HG02840 (cell line): ENCODE results near the gene SNN.

Source experiments
- ATAC-seq: cut with Tn5 transposase; IDR thresholded peaks from one replicate; pipeline ENCODE4 v1.9.1; 2021; ENCODE audit warnings: mild to moderate bottlenecking, moderate library complexity, moderate number of reproducible peaks; ENCODE audit not compliant: unreplicated experiment, low FRiP score

Gene SNN

DNA sequence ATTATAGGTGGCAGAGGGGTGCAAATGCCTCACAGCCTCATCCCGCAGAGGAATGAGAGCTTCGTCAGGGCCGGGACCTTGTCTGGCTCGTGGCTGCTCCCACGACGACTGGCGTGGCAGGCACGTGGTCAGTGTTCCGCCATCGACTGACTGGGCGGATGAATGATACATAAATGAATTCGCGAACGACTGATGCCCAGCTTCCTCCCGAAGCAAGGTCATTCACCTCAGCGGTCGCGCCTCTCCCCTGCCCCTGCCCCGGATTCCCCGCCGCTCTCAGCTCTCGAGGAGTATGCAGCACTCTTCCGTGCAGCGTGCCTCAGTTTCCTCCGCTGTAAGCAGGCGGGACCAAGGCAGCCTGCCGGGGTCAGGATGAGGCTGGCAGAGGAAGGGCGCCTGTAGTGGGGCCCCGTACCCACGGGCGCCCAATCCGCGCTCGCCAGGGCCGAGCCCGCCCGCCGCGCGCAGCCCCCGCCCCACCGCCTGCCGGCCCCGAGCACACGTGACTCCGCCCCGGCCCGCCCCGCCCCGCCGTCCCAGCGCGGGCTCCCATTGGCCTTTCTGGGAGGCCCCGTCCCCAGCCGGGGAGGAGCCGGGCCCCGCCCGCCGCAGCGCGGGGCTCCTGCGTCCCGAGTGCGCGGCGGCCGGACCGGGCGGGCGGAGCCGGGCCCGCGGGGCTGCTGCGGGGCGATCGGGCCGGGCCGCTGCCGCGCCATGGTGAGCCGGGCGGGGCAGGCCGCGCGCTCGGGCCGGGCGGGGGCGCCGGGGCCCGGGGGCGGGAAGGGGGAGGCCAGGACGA is at the start of gene SNN:
TSS of gene SNN (plus strand) at position 632 of the 799 bp plus-strand sequence. CDS start 7,605 bp downstream, outside the sequence.
- peak; percentile 50 for ATAC-seq

DNA sequence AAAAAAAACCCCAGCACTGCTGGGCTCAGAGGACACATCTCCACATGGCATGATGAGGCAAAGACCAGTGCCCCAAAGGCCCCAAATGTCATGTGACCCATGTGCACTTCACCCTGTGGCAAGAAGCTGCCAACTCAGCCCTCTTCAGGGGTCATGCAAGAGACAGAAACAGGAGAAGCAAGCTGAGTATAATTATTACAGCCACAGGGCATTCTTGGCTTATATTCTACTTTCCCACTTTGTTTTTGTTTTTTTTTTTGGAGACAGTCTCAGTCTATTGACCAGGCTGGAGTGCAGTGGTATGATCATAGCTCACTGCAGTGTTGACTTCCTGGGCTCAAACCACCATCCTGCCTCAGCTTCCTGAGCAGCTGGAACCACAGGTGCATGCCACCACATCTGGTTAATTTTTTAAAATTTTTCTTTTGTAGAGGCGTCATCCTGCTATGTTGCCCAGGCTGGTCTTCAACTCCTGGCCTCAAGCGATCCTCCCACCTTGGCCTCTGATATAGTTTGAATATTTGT is 48.9 kb upstream of the SNN start:
- ATAC-seq: no peak

GRCh38 chr16:11620243-11621003 is 47.8 kb upstream of the SNN start:
- ATAC-seq: no peak

GRCh38 chr16:11621539-11621919 is 46.7 kb upstream of the SNN start:
- no peak for ATAC-seq

- ATAC-seq: no peak
Measured at GRCh38 chr16:11621920-11622651, 46.2 kb upstream of the SNN start.

DNA sequence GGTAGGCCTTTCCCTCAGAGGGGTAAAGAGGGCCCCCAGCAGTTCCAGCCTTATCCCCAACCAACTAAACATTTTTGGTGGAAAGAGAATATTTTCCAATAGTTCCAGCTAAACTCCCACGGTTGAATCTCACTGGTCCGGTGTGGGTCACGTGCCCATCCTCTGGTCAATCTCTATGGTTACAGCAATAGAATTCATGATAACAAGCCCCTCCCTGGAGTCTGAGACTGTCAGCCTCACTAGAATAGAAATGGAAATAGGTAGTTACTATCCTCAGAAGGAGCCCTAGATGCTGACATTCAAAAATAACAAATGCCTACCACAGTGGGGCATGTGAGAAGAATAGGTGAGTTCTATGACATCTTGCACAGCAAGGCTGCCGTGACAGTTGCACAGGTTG is 44.0 kb upstream of the SNN start:
- ATAC-seq: no peak

GRCh38 chr16:11624636-11625607 is 43.3 kb upstream of the SNN start:
- no peak for ATAC-seq

DNA sequence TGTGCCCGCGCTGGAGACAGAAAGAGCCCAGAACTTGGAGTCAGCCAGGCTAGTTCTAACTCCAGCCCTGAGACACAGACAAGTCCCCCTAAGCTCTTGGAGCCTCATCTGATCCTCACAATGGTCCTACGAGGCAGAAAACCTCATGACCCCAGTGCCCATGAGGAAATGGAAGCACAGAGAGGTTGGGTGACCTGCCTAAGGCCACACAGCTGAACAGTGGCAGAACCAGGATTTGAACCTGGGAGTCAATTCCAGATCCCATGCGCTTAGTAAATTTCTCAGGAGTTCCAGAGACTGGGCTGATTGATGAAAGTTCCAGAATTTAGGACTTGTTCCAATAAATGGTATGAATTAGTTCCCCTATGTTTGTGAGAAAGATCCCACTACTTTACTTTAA is 42.5 kb upstream of the SNN start:
- ATAC-seq: no peak

GRCh38 chr16:11626657-11627291 is 41.5 kb upstream of the SNN start:
- no peak for ATAC-seq

- no peak for ATAC-seq
Measured at GRCh38 chr16:11627292-11627663, 41.0 kb upstream of the SNN start.

- ATAC-seq: no peak
Measured at GRCh38 chr16:11627822-11628457, 40.3 kb upstream of the SNN start.

- no peak for ATAC-seq
Measured at GRCh38 chr16:11629071-11630030, 38.9 kb upstream of the SNN start.

DNA sequence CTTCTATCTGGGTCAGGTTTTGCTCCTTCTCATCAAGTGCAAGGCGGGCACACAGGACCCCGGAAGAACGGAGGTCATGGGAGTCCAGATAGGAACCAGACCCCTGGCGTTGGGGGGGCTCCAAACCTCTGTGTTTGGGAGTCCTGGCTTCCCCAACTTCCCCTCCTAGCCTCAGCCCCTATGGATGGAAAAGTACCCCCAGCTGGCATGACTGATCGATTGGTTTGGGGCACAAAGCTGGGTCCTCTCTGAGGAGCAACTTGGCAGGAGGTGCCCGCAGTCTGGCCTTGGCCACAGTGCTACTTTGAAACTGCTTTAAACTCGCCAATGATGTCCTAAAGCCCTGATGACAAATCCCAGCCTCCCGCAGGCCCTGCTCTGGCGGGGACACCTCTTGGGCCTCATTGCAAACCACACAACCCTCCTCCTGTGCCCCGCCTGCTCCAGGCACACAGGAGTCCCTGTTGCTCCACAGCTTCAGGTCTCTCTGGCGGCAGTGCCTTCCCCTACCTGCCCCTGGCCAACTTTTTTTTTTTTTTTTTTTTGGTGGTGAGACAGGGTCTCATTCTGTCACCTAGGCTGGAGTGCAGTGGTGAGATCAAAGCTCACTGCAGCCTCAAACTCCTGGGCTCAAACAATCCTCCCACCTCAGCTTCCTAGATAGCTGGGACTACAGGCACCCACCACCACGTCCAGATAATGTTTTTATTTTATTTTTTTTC is 38.0 kb upstream of the SNN start:
- ATAC-seq: no peak

DNA sequence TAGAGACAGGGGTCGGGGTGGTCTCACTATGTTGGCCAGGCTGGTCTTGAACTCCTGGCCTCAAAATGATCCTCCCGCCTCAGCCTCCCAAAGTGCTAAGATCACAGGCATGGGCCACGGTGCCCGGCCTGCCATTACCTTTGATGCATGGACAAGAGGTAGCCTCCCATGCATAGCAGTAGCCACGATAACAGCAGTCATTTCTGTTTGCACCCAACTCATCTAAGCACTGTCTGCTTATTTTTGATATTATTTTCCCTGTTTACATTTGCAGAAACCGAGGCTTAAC is 37.5 kb upstream of the SNN start:
- ATAC-seq: no peak

- no peak for ATAC-seq
Measured at GRCh38 chr16:11631214-11631613, 37.0 kb upstream of the SNN start.

DNA sequence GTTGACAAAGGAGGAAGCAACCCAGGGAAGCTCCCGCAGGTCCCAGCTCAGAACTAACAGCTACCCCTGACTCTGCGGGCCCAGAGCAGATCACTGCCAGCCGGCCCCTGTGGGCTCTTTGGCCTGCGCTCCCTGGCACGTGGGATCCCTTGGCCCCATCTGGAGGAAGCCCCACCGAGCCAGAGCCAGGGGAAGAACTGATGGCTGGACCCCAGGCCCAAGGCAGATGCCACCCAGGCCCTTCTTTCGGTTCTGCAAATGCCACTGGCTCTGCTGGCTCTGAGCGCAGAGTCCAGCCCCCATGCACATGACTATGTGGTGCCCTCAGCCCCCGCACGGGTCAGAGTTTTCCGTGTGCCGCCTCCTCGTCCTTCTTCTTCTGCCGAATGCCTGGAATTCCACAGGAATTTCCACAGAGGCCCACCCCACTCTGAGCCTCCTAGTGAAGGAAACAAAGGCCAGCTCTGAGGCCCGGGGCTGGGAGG is 35.8 kb upstream of the SNN start:
- ATAC-seq: no peak

GRCh38 chr16:11633113-11633512 is 35.1 kb upstream of the SNN start:
- no peak for ATAC-seq
